NCI-H524 treated with DMSO at 0.1 percent for 48 hours (cell line): ENCODE results near the gene ATAD3B.
A peak's percentile ranks its signal among the peaks of the same experiment; 100 is the strongest.
"Not testable (repeated sequence)": the region's sequence is repeated elsewhere in the genome, so short reads cannot be mapped to it uniquely, and the experiment has no call there.

Source experiments
- DNase-seq: peaks from one replicate; lab custom pipeline; 2025; lab: John Stamatoyannopoulos, UW

ATAD3B gene

DNA sequence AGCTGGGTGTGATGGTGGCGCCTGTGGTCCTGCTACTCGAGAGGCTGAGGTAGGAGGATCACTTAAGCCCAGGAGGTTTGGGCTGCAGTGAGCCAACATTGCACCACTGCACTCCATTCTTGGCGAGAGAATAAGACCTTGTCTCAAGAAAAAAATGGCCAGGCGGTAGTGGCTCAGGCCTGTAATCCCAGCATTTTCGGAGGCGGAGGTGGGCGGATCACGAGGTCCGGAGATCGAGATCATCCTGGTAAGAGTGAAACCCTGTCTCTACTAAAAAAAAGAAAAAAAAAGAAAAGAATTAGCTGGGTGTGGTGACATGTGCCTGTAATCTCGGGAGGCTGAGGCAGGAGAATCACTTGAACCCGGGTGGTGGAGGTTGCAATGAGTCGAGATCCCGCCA is 11.3 kb downstream of the ATAD3B start:
- no peak for DNase-seq

DNA sequence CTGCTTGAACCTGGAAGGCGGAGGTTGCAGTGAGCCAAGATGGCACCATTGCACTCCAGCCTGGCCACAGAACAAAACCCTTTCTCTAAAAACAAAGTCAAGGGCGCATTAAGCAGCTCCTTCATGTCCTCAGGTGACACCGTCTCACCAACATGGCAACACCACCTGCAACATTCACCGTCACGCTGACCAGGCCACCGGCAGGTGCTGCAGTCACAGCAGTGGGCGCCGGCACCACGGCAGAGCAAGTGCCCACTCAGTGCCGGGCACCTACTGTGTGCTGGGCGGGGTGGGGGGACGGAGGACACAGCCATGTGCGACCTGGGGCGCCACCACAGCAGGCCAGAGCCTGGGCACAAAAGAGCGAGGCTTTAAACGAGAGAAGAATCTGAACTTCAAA is 12.1 kb downstream of the ATAD3B start:
- DNase-seq = no peak

DNA sequence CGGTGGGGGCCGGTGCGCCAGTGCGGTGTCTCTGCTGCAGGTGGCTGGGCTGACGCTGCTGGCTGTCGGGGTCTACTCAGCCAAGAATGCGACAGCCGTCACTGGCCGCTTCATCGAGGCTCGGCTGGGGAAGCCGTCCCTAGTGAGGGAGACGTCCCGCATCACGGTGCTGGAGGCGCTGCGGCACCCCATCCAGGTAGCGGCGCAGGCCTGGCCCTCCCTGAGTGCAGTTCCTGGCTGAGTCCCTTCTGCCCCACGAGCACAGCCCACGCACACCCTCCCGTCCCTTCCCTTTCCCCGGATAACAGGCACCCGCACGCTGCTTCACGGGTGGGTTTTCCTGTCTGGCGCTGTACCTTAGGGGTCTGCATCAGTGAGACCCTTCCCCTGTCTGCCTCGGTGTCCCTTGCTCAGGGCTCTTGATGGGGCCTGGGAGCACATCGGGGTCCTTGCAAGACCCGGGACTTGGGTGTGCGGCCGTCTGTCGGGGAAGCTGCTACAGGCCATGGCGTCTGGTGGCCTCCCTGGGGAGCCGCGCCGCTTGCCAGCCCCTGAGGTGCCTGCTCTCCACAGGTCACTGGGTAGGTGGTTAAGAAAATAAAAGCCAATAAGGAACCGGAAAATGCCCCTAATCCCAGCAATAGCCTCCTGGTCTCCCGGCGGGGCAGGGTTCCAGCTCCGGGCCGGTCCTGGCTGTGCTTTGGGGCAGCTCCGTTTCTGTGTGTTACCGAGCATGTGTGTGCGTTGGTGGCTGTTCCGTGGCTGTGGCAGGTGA is 13.6 kb downstream of the ATAD3B start:
- DNase-seq = not testable (repeated sequence)

DNA sequence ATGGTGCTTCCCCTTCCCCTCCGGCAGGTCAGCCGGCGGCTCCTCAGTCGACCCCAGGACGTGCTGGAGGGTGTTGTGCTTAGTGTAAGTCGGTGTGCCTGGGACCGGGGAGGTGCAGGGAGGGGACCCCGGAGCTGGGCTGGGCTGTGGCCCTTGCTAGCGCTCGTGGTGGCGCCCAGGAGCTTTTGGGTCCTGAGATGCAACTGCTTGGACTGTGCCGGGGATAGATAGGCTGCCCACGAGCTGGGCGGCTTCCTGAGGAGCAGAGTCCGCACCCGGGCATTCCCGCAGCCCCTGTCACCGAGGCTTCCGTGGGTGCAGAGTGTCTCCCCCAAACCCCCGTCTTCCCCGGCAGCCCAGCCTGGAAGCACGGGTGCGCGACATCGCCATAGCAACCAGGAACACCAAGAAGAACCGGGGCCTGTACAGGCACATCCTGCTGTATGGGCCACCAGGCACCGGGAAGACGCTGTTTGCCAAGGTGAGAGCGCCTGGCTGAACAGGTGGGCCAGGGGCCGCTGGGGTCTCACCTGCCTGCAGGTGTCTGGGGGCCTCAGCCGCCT is 14.3 kb downstream of the ATAD3B start:
- not testable (repeated sequence) for DNase-seq

DNA sequence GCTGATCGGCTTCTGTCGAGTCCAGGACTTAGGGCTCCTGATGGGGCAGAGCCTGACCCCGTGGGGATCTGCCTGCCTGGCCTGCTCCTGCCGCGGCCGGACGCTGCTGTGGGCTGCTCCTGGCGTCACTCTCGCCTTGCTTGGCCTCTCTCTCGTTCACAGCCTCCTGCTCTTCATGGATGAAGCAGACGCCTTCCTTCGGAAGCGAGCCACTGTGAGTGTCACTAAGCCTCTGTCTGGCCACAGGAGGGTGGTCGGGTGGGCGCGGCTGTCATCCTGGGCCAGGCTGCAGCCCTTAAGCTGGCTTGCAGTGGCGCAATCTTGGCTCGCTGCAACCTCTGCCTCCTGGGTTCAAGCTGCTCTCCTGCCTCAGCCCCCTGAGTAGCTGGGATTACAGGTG is 16.1 kb downstream of the ATAD3B start:
- DNase-seq = no peak

DNA sequence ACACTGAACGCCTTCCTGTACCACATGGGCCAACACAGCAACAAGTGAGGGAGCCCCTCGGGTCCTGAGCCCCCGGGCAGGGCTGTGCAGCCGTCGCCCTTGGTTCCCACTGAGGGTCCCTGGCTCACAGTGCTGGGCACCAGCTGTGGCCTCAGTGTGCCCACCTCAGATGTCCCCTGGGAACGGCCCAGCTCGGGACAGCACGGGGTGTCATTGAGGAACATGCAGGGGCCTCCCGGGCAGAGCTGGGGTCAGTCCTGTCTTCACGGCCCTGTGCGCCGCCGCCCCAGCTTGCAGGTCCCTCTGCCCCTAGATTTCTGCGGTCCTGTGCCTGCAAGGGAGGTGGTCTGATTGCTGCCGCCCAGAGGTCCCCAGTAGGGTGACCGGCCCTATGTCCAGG is 17.7 kb downstream of the ATAD3B start:
- DNase-seq = no peak

DNA sequence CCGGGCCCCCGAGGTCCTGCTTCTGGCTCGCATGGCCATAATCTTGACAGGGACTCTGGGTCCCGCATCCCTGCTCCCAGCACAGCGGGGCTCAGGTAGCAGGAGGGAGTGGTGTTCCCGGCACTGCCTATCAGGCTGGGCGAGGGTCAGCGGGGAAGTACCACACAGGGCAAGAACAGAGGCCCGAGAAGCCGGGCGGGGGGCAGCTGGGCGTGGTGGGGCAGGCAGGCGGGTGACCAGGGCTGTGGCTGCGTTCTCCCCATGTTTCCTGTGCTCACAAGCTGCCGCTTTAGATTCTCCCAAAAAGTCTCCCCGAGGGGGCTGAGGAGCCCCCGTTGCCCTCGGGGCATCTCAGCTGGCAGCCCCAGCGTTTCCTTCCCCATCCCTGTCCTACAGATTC is 18.3 kb downstream of the ATAD3B start:
- no peak for DNase-seq

DNA sequence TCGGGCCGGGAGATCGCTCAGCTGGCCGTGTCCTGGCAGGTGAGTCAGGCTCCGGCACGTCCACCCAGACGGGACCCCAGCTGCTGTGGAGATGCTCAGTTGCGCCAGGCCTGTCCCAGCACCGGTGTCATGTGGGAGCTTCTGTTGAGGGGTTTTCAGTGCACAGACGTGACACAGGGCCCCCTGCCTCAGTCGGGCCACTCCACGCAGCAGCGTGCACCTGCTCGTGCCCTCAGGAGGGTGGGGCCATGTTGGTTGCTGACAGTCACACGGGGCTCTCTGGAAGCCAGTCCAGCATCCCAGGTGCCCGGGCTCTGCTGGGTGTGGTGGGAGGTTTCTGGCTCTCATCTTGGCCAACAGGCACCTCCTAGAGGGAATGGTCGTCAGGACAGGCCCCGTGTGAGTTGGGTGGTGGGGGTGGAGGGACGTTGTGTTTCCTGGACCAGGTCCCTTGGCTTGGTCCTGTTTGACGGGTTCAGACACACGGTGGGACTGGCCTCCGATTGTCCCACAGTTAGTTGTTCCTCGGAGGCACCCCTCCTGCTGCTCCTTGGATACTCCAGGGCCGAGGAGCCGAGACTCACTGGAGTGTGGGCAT is 19.2 kb downstream of the ATAD3B start:
- no peak for DNase-seq

DNA sequence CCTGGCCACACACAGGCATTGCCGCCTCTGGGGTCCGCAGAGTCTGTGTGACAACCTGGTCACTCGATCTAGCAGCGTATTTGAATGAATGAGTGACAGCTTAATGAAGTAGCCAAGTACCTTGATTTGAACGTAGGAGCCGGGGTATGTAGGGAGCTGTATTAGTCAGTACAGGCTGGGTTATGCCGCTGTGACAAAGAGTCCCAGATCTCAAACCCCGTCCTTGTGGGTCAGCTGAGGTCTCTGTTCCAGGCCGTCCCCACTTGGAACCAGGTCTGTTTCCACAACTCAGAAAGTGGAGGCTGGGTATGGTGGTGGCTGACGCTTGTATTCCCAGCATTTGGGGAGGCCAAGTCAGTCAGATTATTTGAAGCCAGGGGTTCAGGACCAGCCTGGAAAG is 20.0 kb downstream of the ATAD3B start:
- DNase-seq = no peak

DNA sequence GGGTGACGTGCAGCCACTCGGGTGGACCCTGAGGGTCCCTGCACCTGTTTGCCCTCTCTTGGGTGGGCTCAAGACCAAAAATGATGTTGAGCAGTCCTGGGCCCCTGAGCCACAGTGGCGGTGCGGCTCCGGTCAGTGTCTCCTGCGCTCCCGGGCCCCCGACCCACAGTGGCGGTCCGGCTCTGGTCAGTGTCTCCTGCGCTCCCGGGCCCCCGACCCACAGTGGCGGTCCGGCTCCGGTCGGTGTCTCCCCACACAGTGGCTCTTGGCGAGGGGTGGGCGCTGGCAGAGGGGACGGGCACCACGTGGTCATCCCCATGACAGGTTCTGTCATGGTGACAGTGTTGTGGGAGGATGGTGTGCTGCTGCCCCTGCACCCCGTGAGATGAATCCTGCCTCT is 22.7 kb downstream of the ATAD3B start:
- not testable (repeated sequence) for DNase-seq

DNA sequence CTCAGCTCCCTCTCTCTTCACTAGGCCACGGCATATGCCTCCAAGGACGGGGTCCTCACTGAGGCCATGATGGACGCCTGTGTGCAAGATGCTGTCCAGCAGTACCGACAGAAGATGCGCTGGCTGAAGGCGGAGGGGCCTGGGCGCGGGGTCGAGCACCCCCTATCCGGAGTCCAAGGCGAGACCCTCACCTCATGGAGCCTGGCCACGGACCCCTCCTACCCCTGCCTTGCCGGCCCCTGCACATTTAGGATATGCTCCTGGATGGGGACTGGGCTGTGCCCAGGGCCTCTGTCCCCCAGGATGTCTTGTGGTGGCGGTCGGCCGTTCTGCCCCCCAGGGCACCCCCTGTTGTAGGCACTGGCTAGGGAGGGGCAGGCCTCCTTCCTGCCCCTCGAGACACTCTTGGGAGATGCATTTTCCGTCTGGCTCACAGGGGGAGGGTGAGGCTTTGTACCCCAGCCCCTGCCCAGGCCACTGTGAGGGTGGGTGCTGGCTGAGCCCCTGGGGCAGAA is 24.0 kb downstream of the ATAD3B start:
- not testable (repeated sequence) for DNase-seq

DNA sequence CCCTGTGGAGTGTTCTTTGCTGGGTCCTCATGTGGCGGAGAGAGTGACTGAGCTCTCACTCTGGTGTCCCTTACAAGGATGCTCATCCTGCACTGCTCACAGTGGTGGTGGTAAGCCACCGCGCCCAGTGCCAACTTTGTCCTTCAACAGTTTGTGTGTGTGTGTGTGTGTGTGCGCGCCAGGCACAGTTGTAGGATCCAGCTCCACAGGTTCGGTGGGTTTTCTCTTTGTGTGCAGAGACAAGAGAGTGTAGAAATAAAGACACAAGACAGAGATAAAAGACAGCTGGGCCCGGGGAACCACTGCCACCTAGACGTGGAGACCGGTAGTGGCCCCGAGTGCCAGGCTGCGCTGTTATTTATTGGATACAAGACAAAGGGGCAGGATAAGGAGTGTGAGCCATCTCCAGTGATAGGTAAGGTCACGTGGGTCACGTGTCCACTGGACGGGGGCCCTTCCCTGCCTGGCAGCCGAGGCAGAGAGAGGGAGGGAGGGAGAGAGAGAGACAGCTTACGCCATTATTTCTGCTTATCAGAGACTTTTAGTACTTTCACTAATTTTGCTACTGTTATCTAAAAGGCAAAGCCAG is 33.3 kb downstream of the ATAD3B start:
- DNase-seq = peak; percentile 41

DNA sequence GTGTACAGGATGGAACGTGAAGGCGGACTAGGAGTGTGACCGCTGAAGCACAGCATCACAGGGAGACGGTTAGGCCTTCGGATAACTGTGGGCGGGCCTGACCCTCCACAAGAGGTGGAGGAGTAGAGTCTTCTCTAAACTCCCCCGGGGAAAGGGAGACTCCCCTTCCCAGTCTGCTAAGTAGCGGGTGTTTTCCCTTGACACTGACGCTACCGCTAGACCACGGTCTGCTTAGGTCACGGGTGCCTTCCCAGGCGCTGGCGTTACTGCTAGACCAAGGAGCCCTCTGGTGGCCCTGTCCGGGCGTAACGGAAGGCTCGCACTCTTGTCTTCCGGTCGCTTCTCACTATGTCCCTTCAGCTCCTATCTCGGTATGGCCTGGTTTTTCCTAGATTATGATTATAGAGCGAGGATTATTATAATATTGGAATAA is 33.8 kb downstream of the ATAD3B start:
- DNase-seq = peak; percentile 20

DNA sequence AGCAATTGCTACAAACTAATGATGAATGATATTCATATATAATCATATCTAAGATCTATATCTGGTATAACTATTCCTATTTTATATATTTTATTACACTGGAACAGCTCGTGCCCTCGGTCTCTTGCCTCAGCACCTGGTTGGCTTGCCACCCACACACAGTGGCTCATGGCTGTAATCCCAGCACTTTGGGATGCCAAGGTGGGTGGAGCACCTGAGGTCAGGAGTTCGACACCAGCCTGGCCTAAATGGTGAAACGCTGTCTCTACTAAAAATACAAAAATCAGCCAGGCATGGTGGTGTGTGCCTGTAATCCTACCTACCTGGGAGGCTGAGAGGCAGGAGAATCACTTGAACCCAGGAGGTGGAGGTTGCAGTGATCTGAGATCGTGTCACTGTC is 34.2 kb downstream of the ATAD3B start:
- not testable (repeated sequence) for DNase-seq

DNA sequence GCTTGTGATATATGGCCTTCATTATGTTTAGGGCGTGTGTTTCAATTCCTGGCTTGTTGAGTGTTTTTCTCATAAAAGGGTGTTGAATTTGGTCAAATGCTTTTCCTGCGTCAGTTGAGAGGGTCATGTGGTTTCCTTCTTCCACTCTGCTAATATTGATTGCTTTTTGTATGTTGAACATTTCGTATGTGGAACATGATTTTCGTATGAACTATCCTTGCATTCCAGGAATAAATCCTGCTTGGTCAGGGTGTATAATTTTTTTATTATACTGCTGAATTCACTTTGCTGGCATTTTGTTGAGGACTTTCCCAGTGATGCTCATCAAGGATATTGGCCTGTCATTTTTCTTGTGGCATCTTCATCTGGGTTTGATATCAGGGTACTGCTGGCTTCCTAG is 35.7 kb downstream of the ATAD3B start:
- DNase-seq = no peak

DNA sequence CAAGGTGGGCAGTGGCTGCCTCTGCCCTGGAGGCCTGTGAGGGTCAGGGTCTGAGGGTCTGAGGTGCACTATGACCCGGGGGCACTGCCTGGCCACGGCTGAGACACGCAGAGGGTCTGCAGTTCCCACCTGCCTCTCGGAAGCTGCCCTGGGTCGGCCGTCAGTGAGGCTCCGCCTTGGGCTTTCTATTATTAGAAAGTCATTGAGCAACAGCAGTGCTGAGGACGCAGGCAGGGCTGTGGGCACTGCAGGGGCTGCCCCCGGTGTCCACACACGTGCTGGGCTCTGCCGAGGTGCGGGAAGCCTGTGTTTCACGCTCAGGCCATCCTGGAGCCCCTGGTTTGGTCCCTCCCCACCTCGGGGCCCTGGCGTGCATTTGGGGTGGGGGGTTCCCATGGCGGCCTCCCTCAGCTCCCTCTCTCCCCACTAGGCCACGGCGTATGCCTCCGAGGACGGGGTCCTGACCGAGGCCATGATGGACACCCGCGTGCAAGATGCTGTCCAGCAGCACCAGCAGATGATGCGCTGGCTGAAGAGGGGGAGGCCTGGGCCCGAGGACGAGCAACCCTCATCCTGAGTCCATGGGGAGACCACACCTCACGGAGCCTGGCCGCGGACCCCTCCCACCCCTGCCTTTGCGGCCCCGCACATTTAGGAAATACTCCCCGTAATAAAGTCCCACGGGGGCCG is 37.4 kb downstream of the ATAD3B start:
- not testable (repeated sequence) for DNase-seq

DNA sequence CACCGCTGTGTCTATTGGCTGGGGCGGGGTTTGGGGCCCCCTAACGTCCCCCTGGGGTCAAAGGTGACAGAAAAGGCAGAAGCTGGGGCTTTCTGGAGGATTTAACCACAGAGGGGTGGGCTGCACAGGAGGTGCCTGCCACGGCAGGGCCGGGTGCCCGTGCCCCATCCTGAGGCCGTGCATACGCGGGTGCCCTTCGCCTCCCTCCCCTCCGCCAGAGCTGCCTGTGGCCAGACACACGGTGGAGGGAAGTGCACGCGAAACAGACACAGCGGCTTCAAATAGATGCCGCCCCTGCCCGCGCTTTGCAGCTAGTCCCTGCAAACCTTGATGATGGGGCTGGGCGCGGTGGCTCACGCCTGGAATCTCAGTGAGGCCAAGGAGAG is 37.9 kb downstream of the ATAD3B start:
- not testable (repeated sequence) for DNase-seq

DNA sequence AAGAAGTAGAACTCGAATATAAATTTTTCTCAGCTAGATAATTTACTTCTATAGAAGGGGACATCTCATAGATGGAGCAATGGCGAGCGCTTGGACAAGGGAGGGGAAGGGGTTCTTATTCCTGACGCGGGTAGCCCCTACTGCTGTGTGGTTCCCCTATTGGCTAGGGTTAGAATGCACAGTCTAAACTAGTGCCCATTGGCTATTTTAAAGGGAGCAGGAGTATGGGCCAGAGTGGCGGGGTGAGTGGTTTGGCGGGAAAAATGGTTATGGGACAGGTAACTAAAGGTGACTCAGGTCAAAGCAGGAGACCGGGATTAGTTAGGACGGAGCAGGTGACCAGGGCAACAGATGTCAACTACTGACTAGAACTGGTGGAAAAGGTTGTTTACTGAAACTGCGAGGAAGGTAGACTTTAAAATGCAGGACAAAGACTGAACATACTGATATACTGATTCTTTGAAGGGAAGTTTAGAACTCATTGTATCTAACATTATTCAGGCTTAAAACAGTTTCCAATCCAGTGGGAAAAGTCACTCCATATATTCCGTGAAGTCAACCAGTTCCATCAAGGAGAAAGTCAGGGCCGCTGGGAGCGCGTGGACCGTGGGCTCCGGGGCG is 39.5 kb downstream of the ATAD3B start:
- DNase-seq = no peak

DNA sequence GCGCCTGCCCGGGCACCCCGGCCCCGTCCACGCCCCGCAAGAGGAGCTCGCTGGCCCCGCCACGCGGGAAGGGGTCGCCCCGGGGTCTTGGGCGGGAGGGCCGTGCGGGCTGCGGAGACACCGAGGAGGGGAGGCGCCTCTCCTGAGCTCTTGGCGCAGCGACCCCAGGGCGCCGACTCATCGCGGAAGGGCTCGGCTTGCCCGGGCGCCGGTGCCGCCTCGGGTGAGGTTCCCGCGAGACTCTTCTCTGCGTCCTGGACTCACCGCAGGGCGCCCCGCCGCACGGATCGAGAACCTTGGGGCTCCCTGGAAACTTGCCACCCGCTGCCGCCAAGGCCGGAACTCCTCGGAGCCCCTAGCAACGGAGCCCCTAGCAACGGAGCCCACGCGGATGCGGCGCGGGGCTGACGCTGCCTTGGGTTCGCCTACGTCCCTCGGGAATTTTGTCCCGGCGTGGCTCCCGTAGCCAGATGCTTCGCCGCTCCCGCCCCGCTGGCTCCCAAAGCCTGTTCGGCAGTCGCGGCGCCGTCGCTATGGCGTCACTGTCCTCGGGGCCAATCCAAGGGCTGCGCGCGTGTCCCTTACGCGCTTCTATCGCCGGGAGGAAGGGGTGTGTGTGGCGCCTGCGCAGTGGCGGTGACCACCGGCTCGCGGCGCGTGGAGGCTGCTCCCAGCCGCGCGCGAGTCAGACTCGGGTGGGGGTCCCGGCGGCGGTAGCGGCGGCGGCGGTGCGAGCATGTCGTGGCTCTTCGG is 40.1 kb downstream of the ATAD3B start, which contains the start of gene ATAD3A:
ATAD3A (plus strand) TSS at position 630 of the 753 bp plus-strand sequence; CDS start at position 737, 107 bp downstream.
- DNase-seq = peak; percentile 68

DNA sequence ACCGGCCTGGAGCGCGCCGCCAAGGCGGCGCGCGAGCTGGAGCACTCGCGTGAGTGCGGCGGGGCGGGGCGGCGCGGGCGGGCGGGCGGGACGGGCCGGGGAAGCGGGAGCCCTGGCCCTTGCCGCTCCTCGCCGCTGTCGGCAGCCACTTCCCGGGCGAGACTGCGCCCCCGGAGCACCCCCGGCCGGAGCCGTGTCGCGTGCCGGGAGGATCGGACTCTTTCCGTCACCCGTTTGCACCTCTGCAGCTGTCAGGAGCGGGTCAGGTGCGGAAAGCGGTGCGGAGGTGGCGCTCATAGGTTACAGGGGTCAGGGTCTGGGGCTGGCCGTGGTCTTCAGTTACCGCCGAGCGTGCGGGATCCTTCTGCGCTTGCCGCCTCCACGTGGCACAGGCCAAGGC is 40.9 kb downstream of the ATAD3B start:
- not testable (repeated sequence) for DNase-seq

DNA sequence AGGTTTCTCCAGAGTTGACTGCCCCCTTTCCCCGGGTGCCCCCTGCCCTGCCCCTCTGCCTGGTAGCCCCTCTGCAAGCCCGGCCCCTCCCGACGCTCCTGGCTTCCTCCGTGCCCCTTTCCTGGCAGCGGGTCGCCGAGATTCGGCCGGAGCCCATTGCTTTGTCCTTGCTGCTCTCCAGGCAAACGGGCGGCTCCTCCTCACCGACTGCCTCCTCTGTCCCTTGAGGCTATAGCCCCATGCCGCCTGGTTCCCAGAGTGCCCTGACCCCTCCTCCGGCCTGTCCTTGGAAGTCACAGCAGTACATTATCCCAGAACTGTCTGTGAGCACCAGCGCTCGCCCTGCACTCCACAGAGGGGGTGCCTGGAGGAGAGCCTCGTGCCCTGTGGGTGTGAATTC is 42.1 kb downstream of the ATAD3B start:
- DNase-seq = not testable (repeated sequence)
